ENCODE results near the gene SMCHD1. TPM values are rescaled to one million over a fixed set of nuclear protein-coding genes. Genes with fewer than 3 reads are reported as not detected.

Gene SMCHD1
- 10 to 100 TPM; 71.0 to 88.9 TPM for total RNA-seq
- polyA plus RNA-seq: 10 to 100 TPM in 1 of 2 donors, 1 to 10 TPM in 1; 7.9 to 22.2 TPM
- long read RNA-seq, donor 1, partial matches to known transcripts: 29 of 37 reads
- long read RNA-seq, donor 1, other reads (novel, unspliced or antisense): 8 of 37 reads
- long read RNA-seq, donor 2, partial matches to known transcripts: 19 of 26 reads
- long read RNA-seq, donor 2, other reads (novel, unspliced or antisense): 7 of 26 reads

- DNase-seq (peak; percentile 93 to 97), ATAC-seq (ENCODE audit: low FRiP score) (peak; percentile 94)
- Histone ChIP-seq H3K27me3 (ENCODE audit: control insufficient read depth in 1 of 2, insufficient read depth in 2 of 2, low read length in 1 of 2) (no peaks in the 10 kb centered on the region), H3K4me1 (ENCODE audit: control insufficient read depth in 1 of 2, insufficient read depth in 2 of 2, low read length in 2 of 2) (no peaks in the 10 kb centered on the region), H3K4me3 (ENCODE audit: low read length in 2 of 2) (peak within 1 kb of the TSS; percentile 87), H3K27ac (ENCODE audit: low read depth in 1 of 2, low read length in 2 of 2) (peak within 1 kb of the TSS; percentile 81 to 97), H3K9me3 (ENCODE audit: control insufficient read depth, low read length) (no peaks in the 10 kb centered on the region), H3K36me3 (ENCODE audit: control insufficient read depth in 1 of 2, insufficient read depth in 2 of 2, low read length in 1 of 2) (no peaks in the 10 kb centered on the region)
- intact Hi-C loops (cut with DNase I): loop anchor here in 1 of 2 donors (10.0 kb wide), 1 partner anchor 1941 kb away; the partner anchor contains the start of gene ENOSF1
- 0 to 1% methylated on average over 39 to 100 of the region's 100 CpGs for WGBS, 2 donors
Observed at GRCh38 chr18:2655178-2655953, at the start of gene SMCHD1. SMCHD1 (plus strand) TSS chr18:2655726; CDS start chr18:2656076, 350 bp downstream.

- H3K27me3 ChIP-seq (ENCODE audit: control insufficient read depth in 1 of 2, insufficient read depth in 2 of 2, low read length in 1 of 2): no peaks in the 10 kb centered on the region
- no peaks in the 10 kb centered on the region for H3K4me1 ChIP-seq (ENCODE audit: control insufficient read depth in 1 of 2, insufficient read depth in 2 of 2, low read length in 2 of 2)
- 34 to 37% methylated on average over 2 of the region's 2 CpGs for WGBS, 2 donors
- ATAC-seq (ENCODE audit: low FRiP score): no peak
- no peak overlapping the region for H3K4me3 ChIP-seq (ENCODE audit: low read length in 2 of 2)
- no peak overlapping the region for H3K27ac ChIP-seq (ENCODE audit: low read depth in 1 of 2, low read length in 2 of 2)
- no peaks in the 10 kb centered on the region for H3K9me3 ChIP-seq (ENCODE audit: control insufficient read depth, low read length)
- intact Hi-C loops (cut with DNase I): no loop called here
- no peaks in the 10 kb centered on the region for H3K36me3 ChIP-seq (ENCODE audit: control insufficient read depth in 1 of 2, insufficient read depth in 2 of 2, low read length in 1 of 2)
- no peak for DNase-seq
Observed at GRCh38 chr18:2606335-2606734, 49.2 kb upstream of the SMCHD1 start.

- DNase-seq (no peak), ATAC-seq (ENCODE audit: low FRiP score) (no peak)
- Histone ChIP-seq H3K27ac (ENCODE audit: low read depth in 1 of 2, low read length in 2 of 2) (no peak overlapping the region), H3K27me3 (ENCODE audit: control insufficient read depth in 1 of 2, insufficient read depth in 2 of 2, low read length in 1 of 2) (no peaks in the 10 kb centered on the region), H3K4me3 (ENCODE audit: low read length in 2 of 2) (no peak overlapping the region), H3K9me3 (ENCODE audit: control insufficient read depth, low read length) (no peaks in the 10 kb centered on the region), H3K4me1 (ENCODE audit: control insufficient read depth in 1 of 2, insufficient read depth in 2 of 2, low read length in 2 of 2) (no peaks in the 10 kb centered on the region), H3K36me3 (ENCODE audit: control insufficient read depth in 1 of 2, insufficient read depth in 2 of 2, low read length in 1 of 2) (no peaks in the 10 kb centered on the region)
- 98 to 100% methylated on average over 2 of the region's 2 CpGs for WGBS, 2 donors
- intact Hi-C loops (cut with DNase I): no loop called here
Observed at GRCh38 chr18:2609604-2610003, 45.9 kb upstream of the SMCHD1 start.

GRCh38 chr18:2610549-2610948 lies 45.0 kb upstream of the SMCHD1 start:
- H3K27ac ChIP-seq (ENCODE audit: low read depth in 1 of 2, low read length in 2 of 2): no peak overlapping the region
- intact Hi-C loops (cut with DNase I): no loop called here
- WGBS, 2 donors: 89 to 91% methylated on average over 5 of the region's 5 CpGs
- no peaks in the 10 kb centered on the region for H3K27me3 ChIP-seq (ENCODE audit: control insufficient read depth in 1 of 2, insufficient read depth in 2 of 2, low read length in 1 of 2)
- H3K9me3 ChIP-seq (ENCODE audit: control insufficient read depth, low read length): peaks cover 2% of the 10 kb centered on the region
- DNase-seq (no peak), ATAC-seq (ENCODE audit: low FRiP score) (no peak)
- no peaks in the 10 kb centered on the region for H3K36me3 ChIP-seq (ENCODE audit: control insufficient read depth in 1 of 2, insufficient read depth in 2 of 2, low read length in 1 of 2)
- no peak overlapping the region for H3K4me3 ChIP-seq (ENCODE audit: low read length in 2 of 2)
- H3K4me1 ChIP-seq (ENCODE audit: control insufficient read depth in 1 of 2, insufficient read depth in 2 of 2, low read length in 2 of 2): no peaks in the 10 kb centered on the region

GRCh38 chr18:2612996-2613395 lies 42.5 kb upstream of the SMCHD1 start:
- H3K36me3 ChIP-seq (ENCODE audit: control insufficient read depth in 1 of 2, insufficient read depth in 2 of 2, low read length in 1 of 2): no peaks in the 10 kb centered on the region
- DNase-seq (no peak), ATAC-seq (ENCODE audit: low FRiP score) (no peak)
- no peak overlapping the region for H3K27ac ChIP-seq (ENCODE audit: low read depth in 1 of 2, low read length in 2 of 2)
- WGBS, 2 donors: 70 to 71% methylated on average over 1 of the region's 1 CpG
- no peak overlapping the region for H3K4me3 ChIP-seq (ENCODE audit: low read length in 2 of 2)
- intact Hi-C loops (cut with DNase I): no loop called here
- peaks cover 2% of the 10 kb centered on the region for H3K9me3 ChIP-seq (ENCODE audit: control insufficient read depth, low read length)
- H3K4me1 ChIP-seq (ENCODE audit: control insufficient read depth in 1 of 2, insufficient read depth in 2 of 2, low read length in 2 of 2): no peaks in the 10 kb centered on the region
- no peaks in the 10 kb centered on the region for H3K27me3 ChIP-seq (ENCODE audit: control insufficient read depth in 1 of 2, insufficient read depth in 2 of 2, low read length in 1 of 2)

GRCh38 chr18:2617401-2617998 lies 38.0 kb upstream of the SMCHD1 start:
- H3K9me3 ChIP-seq (ENCODE audit: control insufficient read depth, low read length): peaks cover 2% of the 10 kb centered on the region
- no peak overlapping the region for H3K4me3 ChIP-seq (ENCODE audit: low read length in 2 of 2)
- no peaks in the 10 kb centered on the region for H3K4me1 ChIP-seq (ENCODE audit: control insufficient read depth in 1 of 2, insufficient read depth in 2 of 2, low read length in 2 of 2)
- DNase-seq (no peak), ATAC-seq (ENCODE audit: low FRiP score) (no peak)
- 69 to 70% methylated on average over 4 of the region's 4 CpGs for WGBS, 2 donors
- H3K27me3 ChIP-seq (ENCODE audit: control insufficient read depth in 1 of 2, insufficient read depth in 2 of 2, low read length in 1 of 2): no peaks in the 10 kb centered on the region
- no peaks in the 10 kb centered on the region for H3K36me3 ChIP-seq (ENCODE audit: control insufficient read depth in 1 of 2, insufficient read depth in 2 of 2, low read length in 1 of 2)
- intact Hi-C loops (cut with DNase I): no loop called here
- no peak overlapping the region for H3K27ac ChIP-seq (ENCODE audit: low read depth in 1 of 2, low read length in 2 of 2)

GRCh38 chr18:2618009-2618408 lies 37.5 kb upstream of the SMCHD1 start:
- DNase-seq (no peak), ATAC-seq (ENCODE audit: low FRiP score) (no peak)
- Histone ChIP-seq H3K36me3 (ENCODE audit: control insufficient read depth in 1 of 2, insufficient read depth in 2 of 2, low read length in 1 of 2) (no peaks in the 10 kb centered on the region), H3K27ac (ENCODE audit: low read depth in 1 of 2, low read length in 2 of 2) (no peak overlapping the region), H3K27me3 (ENCODE audit: control insufficient read depth in 1 of 2, insufficient read depth in 2 of 2, low read length in 1 of 2) (no peaks in the 10 kb centered on the region), H3K4me3 (ENCODE audit: low read length in 2 of 2) (no peak overlapping the region), H3K9me3 (ENCODE audit: control insufficient read depth, low read length) (peaks cover 2% of the 10 kb centered on the region), H3K4me1 (ENCODE audit: control insufficient read depth in 1 of 2, insufficient read depth in 2 of 2, low read length in 2 of 2) (no peaks in the 10 kb centered on the region)
- intact Hi-C loops (cut with DNase I): no loop called here
- WGBS, 2 donors: 96 to 97% methylated on average over 4 of the region's 4 CpGs

- Histone ChIP-seq H3K4me1 (ENCODE audit: control insufficient read depth in 1 of 2, insufficient read depth in 2 of 2, low read length in 2 of 2) (no peaks in the 10 kb centered on the region), H3K36me3 (ENCODE audit: control insufficient read depth in 1 of 2, insufficient read depth in 2 of 2, low read length in 1 of 2) (no peaks in the 10 kb centered on the region), H3K27ac (ENCODE audit: low read depth in 1 of 2, low read length in 2 of 2) (no peak overlapping the region), H3K4me3 (ENCODE audit: low read length in 2 of 2) (no peak overlapping the region), H3K27me3 (ENCODE audit: control insufficient read depth in 1 of 2, insufficient read depth in 2 of 2, low read length in 1 of 2) (no peaks in the 10 kb centered on the region), H3K9me3 (ENCODE audit: control insufficient read depth, low read length) (no peaks in the 10 kb centered on the region)
- ATAC-seq (ENCODE audit: low FRiP score): no peak
- WGBS, 2 donors: 83 to 85% methylated on average over 5 of the region's 5 CpGs
- DNase-seq: no peak
- intact Hi-C loops (cut with DNase I): no loop called here
Observed at GRCh38 chr18:2625217-2625616, 30.3 kb upstream of the SMCHD1 start.
